NT2/D1 (cell line): Measurements from ENCODE around the gene CERKL.
A peak's percentile ranks its signal among the peaks of the same experiment; 100 is the strongest.

ENCODE experiments used
- DNase-seq: peaks from one replicate; pipeline ENCODE4 v3.0.0-alpha.2; 2011; ENCODE audit warnings: low read depth, low spot score
- H3K27me3 ChIP-seq: 2 replicates; pipeline ENCODE4 v1.6.0; 2011; ENCODE audit warnings: mild to moderate bottlenecking; ENCODE audit not compliant: insufficient read length, insufficient read depth
- H3K36me3 ChIP-seq: 2 replicates; pipeline ENCODE4 v1.6.1; 2011; ENCODE audit warnings: mild to moderate bottlenecking, low read length, mixed read lengths; ENCODE audit not compliant: insufficient read depth, insufficient read length
- H3K4me1 ChIP-seq: 2 replicates; pipeline ENCODE4 v1.5.1; 2011; ENCODE audit not compliant: insufficient read depth, insufficient read length
- H3K4me3 ChIP-seq: 2 replicates; pipeline ENCODE4 v1.5.1; 2011; ENCODE audit warnings: low read depth; ENCODE audit not compliant: insufficient read length
- H3K9ac ChIP-seq: 2 replicates; pipeline ENCODE4 v1.6.0; 2011; ENCODE audit warnings: low read depth; ENCODE audit not compliant: insufficient read length
- H3K9me3 ChIP-seq: 2 replicates; pipeline ENCODE4 v1.5.1; 2011; ENCODE audit warnings: mild to moderate bottlenecking, low read length; ENCODE audit not compliant: insufficient read depth
- SUZ12 ChIP-seq: IDR thresholded peaks from 2 replicates; pipeline ENCODE4 v1.6.1; 2011; ENCODE audit not compliant: insufficient read length, insufficient read depth; ENCODE audit errors: extremely low read depth
- YY1 ChIP-seq: IDR thresholded peaks from 2 replicates; pipeline ENCODE4 v1.6.1; 2011; ENCODE audit not compliant: insufficient read length, insufficient read depth
- ZNF274 ChIP-seq: IDR thresholded peaks from 2 replicates; pipeline ENCODE4 v1.6.1; 2011; ENCODE audit warnings: mild to moderate bottlenecking, low read depth, low read length

Gene CERKL

DNA sequence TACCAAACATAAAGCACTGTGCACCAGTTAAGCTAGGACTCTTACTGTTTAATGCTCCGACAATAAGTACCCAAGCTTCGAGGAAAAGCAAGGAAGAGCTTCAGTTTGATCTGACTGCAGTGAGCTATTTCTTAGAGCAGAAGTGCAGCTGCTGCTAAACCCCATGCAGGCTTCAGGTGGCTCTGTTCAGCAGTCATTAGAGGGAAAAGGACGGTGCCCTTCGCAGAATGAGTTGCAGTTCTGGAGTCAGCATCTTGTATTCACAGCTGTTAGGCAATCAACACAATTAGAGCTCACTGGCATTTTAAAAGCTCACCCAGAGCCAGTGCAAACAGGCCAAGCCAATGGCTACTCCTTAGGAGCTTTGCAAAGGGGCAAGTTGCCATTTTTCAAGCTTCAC is 1.5 kb upstream of the CERKL start:
- Histone ChIP-seq H3K27me3 (peaks cover 92% of the 10 kb centered on the region), H3K9me3 (no peaks in the 10 kb centered on the region), H3K4me1 (peaks cover 2% of the 10 kb centered on the region), H3K36me3 (no peaks in the 10 kb centered on the region), H3K9ac (no peak overlapping the region), H3K4me3 (no peak overlapping the region)
- TF ChIP-seq YY1: no peak
- TF ChIP-seq ZNF274: no peak
- TF ChIP-seq SUZ12: no peak
- no peak for DNase-seq

DNA sequence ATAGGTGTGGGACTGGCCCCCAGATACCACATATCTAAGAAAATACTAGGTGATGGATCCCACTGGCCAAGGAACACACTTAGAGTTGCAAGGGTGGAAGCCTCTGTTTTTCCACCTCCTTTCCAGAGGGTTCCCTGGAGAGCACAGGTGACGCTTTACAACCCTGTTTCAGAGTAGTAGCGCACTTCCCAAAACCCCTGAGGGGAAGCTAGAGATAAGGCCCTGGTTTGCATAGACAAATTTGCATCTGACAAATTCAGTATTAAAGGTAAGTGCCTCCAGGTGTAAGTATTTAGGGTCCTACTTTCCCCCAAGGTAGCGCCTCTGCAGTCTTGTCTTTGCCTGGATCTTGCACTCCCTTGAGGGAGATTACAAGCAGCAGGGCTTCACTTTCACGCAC is 474 bp upstream of the CERKL start:
- H3K9ac ChIP-seq: peak overlapping the region; percentile 68
- H3K4me1 ChIP-seq: peaks cover 2% of the 10 kb centered on the region
- H3K4me3 ChIP-seq: peak overlapping the region; percentile 65
- no peaks in the 10 kb centered on the region for H3K36me3 ChIP-seq
- TF ChIP-seq YY1 (no peak), ZNF274 (no peak), SUZ12 (no peak)
- H3K9me3 ChIP-seq: no peaks in the 10 kb centered on the region
- no peak for DNase-seq
- H3K27me3 ChIP-seq: peaks cover 90% of the 10 kb centered on the region

DNA sequence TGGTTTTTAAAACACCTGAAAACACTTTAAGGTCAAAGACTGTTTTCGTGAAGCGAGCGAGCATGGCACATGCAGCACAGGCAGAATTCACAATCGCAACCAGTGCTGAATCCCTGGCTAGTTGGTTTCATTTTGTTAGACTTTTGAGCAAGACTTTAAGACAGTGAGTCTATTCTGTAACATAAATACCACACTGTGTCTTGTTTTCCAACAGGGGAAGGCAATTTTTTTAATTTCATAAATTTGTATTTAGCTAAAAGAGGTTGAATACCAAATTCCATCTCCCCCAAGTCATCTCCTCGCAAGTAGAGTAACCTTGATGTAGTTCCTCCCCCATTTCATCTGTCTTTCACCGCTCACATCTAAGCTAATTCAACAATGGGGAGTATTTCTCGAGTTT is 1.4 kb downstream of the CERKL start:
- peaks cover 74% of the 10 kb centered on the region for H3K27me3 ChIP-seq
- no peak for DNase-seq
- H3K4me3 ChIP-seq: no peak overlapping the region

DNA sequence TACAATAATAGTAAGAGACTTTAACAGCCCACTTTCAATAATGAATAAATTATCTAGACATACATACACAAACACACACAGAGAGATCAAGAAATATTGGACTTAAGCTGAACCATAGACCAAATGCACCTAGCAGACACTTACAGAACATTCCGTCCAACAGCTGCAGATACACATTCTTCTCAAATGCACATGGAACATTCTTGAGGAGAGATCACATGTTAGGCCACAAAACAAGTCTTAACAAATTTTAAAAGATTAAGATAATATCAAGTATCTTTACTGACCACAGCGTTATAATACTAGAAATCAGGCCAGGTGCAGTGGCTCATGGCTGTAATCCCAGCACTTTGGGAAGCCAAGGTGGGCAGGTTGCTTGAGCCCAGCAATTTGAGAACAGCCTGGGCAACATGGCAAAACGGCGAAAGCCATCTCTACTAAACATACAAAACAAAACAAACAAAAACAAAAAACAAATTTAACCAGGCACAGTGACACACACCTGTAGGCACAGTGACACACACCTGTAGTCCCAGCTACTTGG is 7.4 kb downstream of the CERKL start:
- Histone ChIP-seq H3K9ac (no peak overlapping the region), H3K4me3 (no peak overlapping the region), H3K4me1 (no peaks in the 10 kb centered on the region), H3K9me3 (no peaks in the 10 kb centered on the region), H3K27me3 (peaks cover 15% of the 10 kb centered on the region), H3K36me3 (no peaks in the 10 kb centered on the region)
- TF ChIP-seq ZNF274 (no peak), YY1 (no peak), SUZ12 (no peak)
- no peak for DNase-seq

More for the DNA sequence above, 1.4 kb downstream of the CERKL start:
- Histone ChIP-seq H3K9me3 (no peaks in the 10 kb centered on the region), H3K9ac (no peak overlapping the region), H3K4me1 (peaks cover 2% of the 10 kb centered on the region), H3K36me3 (no peaks in the 10 kb centered on the region)
- TF ChIP-seq SUZ12 (no peak), ZNF274 (no peak), YY1 (no peak)

DNA sequence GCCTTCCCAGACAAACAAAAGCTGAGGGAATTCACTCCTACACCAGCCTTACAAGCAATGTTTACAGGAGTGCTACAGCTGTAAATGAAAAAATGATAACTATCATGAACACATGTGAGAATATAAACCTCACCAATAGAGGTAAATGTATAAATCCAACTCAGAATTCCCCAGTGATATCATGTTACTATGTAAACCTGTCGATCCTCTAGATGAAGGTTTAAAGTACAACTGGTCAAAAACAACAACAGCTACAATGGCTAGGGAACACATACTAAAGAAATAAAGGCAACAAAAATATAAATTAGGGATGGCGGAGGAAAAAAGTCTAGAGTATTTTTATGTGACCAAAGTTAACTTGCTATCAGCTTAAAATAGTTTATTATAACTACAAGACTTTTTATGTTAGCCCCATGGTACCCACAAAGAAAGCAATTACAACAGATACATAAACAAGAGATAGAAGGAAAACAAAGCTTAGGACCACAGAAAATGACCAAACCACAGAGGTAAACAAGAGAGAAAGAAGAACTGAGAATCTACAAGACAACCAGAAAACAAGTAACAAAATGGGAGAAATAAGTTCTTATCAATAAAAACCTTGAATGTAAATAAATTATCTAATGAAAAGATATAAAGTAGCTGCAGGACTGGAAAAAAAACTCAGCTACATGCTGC is 8.3 kb downstream of the CERKL start:
- H3K9me3 ChIP-seq: no peaks in the 10 kb centered on the region
- no peak overlapping the region for H3K4me3 ChIP-seq
- TF ChIP-seq ZNF274 (no peak), YY1 (no peak), SUZ12 (no peak)
- DNase-seq: no peak
- peaks cover 7% of the 10 kb centered on the region for H3K27me3 ChIP-seq
- H3K9ac ChIP-seq: no peak overlapping the region
- no peaks in the 10 kb centered on the region for H3K36me3 ChIP-seq
- H3K4me1 ChIP-seq: no peaks in the 10 kb centered on the region

DNA sequence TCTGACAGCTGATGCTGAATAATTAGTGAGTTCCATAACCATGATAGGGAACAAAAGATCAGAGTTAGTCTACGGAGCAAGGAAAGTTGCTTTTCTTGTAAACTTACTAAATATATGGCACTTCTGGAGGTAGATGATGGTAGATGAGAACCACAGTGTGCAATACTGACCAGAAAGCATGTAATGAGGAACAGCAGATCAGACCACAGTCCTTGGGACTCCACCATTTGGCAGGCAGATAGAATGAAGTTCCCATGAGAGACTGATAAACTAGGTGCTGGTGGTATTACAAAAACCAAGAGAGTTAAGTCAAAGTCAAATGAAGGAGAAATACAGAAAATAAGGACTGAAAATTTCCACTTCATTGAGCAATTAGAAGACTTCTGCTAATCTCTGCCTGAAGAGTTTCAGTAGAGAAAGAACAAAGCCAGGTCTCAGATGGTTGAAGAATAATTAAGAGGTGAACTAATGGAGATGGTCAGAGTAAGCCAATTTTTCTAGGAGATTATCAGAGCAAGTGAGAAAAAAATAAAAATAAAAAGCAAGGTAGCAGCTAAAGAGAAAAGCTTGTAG is 10.4 kb downstream of the CERKL start:
- Histone ChIP-seq H3K4me3 (no peak overlapping the region), H3K4me1 (no peaks in the 10 kb centered on the region), H3K27me3 (no peaks in the 10 kb centered on the region), H3K36me3 (no peaks in the 10 kb centered on the region), H3K9me3 (no peaks in the 10 kb centered on the region), H3K9ac (no peak overlapping the region)
- DNase-seq: no peak
- no peak for TF ChIP-seq ZNF274
- no peak for TF ChIP-seq YY1
- no peak for TF ChIP-seq SUZ12

DNA sequence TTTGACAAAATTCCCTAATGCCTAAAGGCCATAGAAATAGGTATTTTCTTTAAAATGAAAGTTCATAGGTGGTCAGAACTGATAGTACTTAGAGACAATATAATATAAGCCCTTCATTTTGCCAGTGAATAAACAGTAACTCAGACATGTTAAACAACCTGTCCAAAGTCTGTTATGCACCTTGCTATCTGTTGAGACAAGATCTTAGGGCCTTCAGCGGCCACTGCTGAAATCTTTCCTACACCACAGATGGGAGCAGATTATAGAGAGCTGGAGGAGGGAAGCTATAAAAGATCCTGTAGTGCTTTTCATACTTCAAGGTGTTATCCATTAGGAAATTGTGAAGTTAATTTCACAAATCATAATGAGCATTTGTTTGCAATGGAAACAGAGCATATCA is 13.8 kb downstream of the CERKL start:
- Histone ChIP-seq H3K9ac (no peak overlapping the region), H3K4me1 (no peaks in the 10 kb centered on the region), H3K27me3 (no peaks in the 10 kb centered on the region), H3K36me3 (no peaks in the 10 kb centered on the region), H3K4me3 (no peak overlapping the region), H3K9me3 (no peaks in the 10 kb centered on the region)
- TF ChIP-seq YY1 (no peak), SUZ12 (no peak), ZNF274 (no peak)
- no peak for DNase-seq
